ENCODE measurements around the gene PRSS33. TPM values are rescaled to one million over a fixed set of nuclear protein-coding genes. Genes with fewer than 3 reads are reported as not detected.

PRSS33 gene
- total and polyA plus RNA-seq, 2 of the 8 experiments (the other 6 are each of a cell fraction or from before 2014, with no cell fraction given): 0.09 TPM; not detected in 1

DNA sequence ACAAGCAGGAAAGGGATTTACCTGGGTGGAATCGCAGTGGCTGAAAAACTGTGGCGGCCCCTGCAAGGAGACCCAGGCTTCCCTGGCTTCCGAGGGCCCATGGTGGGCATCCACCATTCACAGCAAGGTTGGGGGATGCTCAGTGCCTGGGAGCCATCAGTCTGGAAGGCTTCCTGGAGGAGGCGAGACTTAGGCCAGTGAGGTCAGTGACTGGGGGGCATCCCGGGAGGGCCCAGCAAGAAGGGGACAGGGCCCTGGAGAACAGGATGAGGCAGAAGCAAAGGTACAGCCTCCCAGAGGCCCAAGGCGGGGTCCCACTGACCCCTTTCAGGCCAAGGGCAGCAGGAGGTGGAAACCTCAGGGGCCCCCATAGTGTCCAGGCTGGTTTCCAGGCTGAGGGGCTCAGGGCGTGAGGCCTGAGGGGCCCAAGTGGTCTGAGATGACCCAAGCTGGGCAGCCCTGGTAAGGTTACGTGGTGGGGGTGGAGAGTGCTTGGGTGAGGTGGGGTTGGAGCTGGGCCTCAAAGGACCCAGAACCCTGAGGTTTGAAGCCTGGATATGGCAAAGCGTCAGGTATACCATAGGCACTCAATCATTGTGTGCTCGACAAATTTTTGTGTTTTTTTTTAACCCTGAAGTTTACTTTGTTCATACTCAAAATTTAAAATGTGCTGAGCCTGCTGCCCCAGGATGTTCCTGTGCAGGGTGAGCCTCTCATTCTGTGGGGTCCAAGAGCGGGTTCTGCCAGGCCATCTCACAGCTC is 50.7 kb downstream of the PRSS33 start (continued):
- TF ChIP-seq RNF2 (IDR thresholded peaks at IDR 0.05; ENCODE audit: borderline replicate concordance, low read depth, low read length, missing control alignments, poor library complexity, severe bottlenecking): no peak
- no peak for TF ChIP-seq TAF7 (optimal IDR thresholded peaks at IDR 0.05; ENCODE audit: borderline replicate concordance, low read depth, low read length)
- TF ChIP-seq SP1 (IDR thresholded peaks at IDR 0.05; ENCODE audit: low read depth, low read length): no peak
